K562 (cell line): ENCODE measurements around the gene MAEL. TPM values are rescaled to one million over a fixed set of nuclear protein-coding genes. Genes with fewer than 3 reads are reported as not detected.

ENCODE experiments used
- ATAC-seq: fragments of 200-7000 bp; cut with Tn5 transposase; 3 replicates; pipeline ENCODE4 v1.9.1; 2020; ENCODE audit warnings: moderate library complexity
- BruUV-seq: library from RNA; stranded (reverse); fragments of 400-500 nt; replicated peaks from 2 replicates; lab custom pipeline; 2021; lab: Mats Ljungman, UMichigan
- CTCF ChIA-PET: fragments of 300-600 bp; formaldehyde crosslinking; extraction: SDS; loops from one replicate; lab custom pipeline; 2021; ENCODE audit warnings: low intra/inter-chr PET ratio; lab: Yijun Ruan, JAX
- POLR2A ChIA-PET: fragments of 300-600, 350-650 bp; sonication (Branson Sonifier 250); formaldehyde crosslinking; extraction: SDS; loops from one replicate; lab custom pipeline; 2021; ENCODE audit warnings: antibody characterized with exemption, inconsistent platforms; lab: Yijun Ruan, JAX
- DNase-seq, 4 experiments: peaks; one replicate each; pipeline versions ENCODE4 v3.0.0 to v3.0.0-alpha.2; 2011 to 2018; ENCODE audit warnings: low spot score in 3 of 4, mixed read lengths in 3 of 4; ENCODE audit errors: extremely low read depth in 1 of 4
- FAIRE-seq: peaks from 2 replicates; lab custom pipeline; 2011; peaks lifted over from hg19 to GRCh38; lab: Jason Lieb, UNC
- H2AFZ ChIP-seq: 2 replicates; pipeline ENCODE4 v1.6.0; 2011; ENCODE audit warnings: low read depth, low read length, control low read depth, inconsistent platforms
- H3K27ac ChIP-seq: fragments of 200-600 bp; 3 replicates; pipeline ENCODE4 v1.8.0; 2011; ENCODE audit warnings: low read depth, mild to moderate bottlenecking, control low read depth, inconsistent platforms, low read length, moderate library complexity, mixed read lengths; ENCODE audit errors: extremely low read depth
- H3K27me3 ChIP-seq, 2 experiments: fragments of 300-600 bp in 1 of 2; 2 replicates in 1 of 2; 3 replicates in 1 of 2; pipeline versions ENCODE4 v1.6.0 to v1.8.0; 2011; ENCODE audit warnings: inconsistent platforms in 2 of 2, low read length in 2 of 2, mild to moderate bottlenecking in 1 of 2, mixed read lengths in 1 of 2, moderate library complexity in 1 of 2; ENCODE audit not compliant: control insufficient read depth in 2 of 2, insufficient read depth in 2 of 2
- H3K36me3 ChIP-seq: fragments of 300-600 bp; 3 replicates; pipeline ENCODE4 v1.8.0; 2011; ENCODE audit warnings: mild to moderate bottlenecking, low read length, inconsistent platforms; ENCODE audit not compliant: control insufficient read depth, insufficient read depth
- H3K4me1 ChIP-seq, 2 experiments: fragments of 200-600 bp in 1 of 2; replicated peaks in 1 of 2; 2 replicates in 1 of 2; 3 replicates in 1 of 2; pipeline versions ENCODE4 v1.5.1 to v1.8.0; 2011; ENCODE audit warnings: inconsistent platforms in 2 of 2, low read length in 2 of 2, mild to moderate bottlenecking in 1 of 2, mixed read lengths in 1 of 2, moderate library complexity in 1 of 2; ENCODE audit not compliant: control insufficient read depth in 2 of 2, insufficient read depth in 2 of 2
- H3K4me2 ChIP-seq: 2 replicates; pipeline ENCODE4 v1.6.1; 2011; ENCODE audit warnings: low read length, control low read depth, inconsistent platforms, mixed read lengths; ENCODE audit not compliant: insufficient read depth
- H3K4me3 ChIP-seq: fragments of 200-600 bp; sonication (generic), shearing (Covaris generic); 2 replicates; pipeline ENCODE4 v1.5.1; 2016; ENCODE audit warnings: control low read depth, inconsistent platforms
- H3K79me2 ChIP-seq: fragments of 200-600 bp; 3 replicates; pipeline ENCODE4 v1.8.0; 2011; ENCODE audit warnings: low read length, inconsistent platforms; ENCODE audit not compliant: control insufficient read depth, insufficient read depth
- H3K9ac ChIP-seq, 2 experiments: 2 replicates each; pipeline versions ENCODE4 v1.6.0 to v1.6.1; 2011; ENCODE audit warnings: low read depth in 2 of 2, low read length in 2 of 2, control low read depth in 1 of 2, inconsistent platforms in 1 of 2, mild to moderate bottlenecking in 1 of 2, mixed read lengths in 1 of 2; ENCODE audit not compliant: insufficient read depth in 1 of 2
- H3K9me1 ChIP-seq: one replicate; pipeline ENCODE4 v1.6.0; 2011; ENCODE audit warnings: inconsistent platforms, mild to moderate bottlenecking, low read length, moderate library complexity; ENCODE audit not compliant: control insufficient read depth, insufficient read depth
- H3K9me3 ChIP-seq: replicated peaks from 2 replicates; pipeline ENCODE4 v1.5.1; 2011; ENCODE audit warnings: low read depth, low read length, inconsistent platforms; ENCODE audit not compliant: control insufficient read depth, insufficient read depth
- H4K20me1 ChIP-seq: replicated peaks from 2 replicates; pipeline ENCODE4 v1.6.1; 2011; ENCODE audit warnings: low read length, inconsistent platforms, mixed read lengths; ENCODE audit not compliant: control insufficient read depth, insufficient read depth
- ARID3B ChIP-seq: fragments of 250-450 bp; sonication (Bioruptor Pico); IDR thresholded peaks from 2 replicates; pipeline ENCODE4 v1.4.0; 2020; ENCODE audit warnings: borderline replicate concordance
- C11orf30 ChIP-seq: fragments of 450-650 bp; IDR thresholded peaks from 2 replicates; pipeline ENCODE4 v1.6.1; 2016; ENCODE audit warnings: low read depth, mild to moderate bottlenecking
- CGGBP1 ChIP-seq: fragments of 250-450 bp; sonication (Bioruptor Pico); IDR thresholded peaks from 2 replicates; pipeline ENCODE4 v1.9.0; 2021; ENCODE audit warnings: mild to moderate bottlenecking
- FOXJ2 ChIP-seq: fragments of 200-800 bp; sonication (Bioruptor generic); IDR thresholded peaks from 2 replicates; pipeline ENCODE4 v1.6.1; 2016; ENCODE audit warnings: missing genetic modification characterization, missing compliant biosample characterization
- ILK ChIP-seq: fragments of 450-650 bp; IDR thresholded peaks from 2 replicates; pipeline ENCODE4 v1.6.1; 2016; ENCODE audit warnings: missing genetic modification characterization, low read depth, mild to moderate bottlenecking, missing compliant biosample characterization, moderate library complexity, borderline replicate concordance
- NONO ChIP-seq, 2 experiments: fragments of 200-400 bp in 1 of 2; fragments of 450-650 bp in 1 of 2; formaldehyde crosslinking in 1 of 2; IDR thresholded peaks; 2 replicates each; pipeline ENCODE4 v1.6.1; 2017; ENCODE audit warnings: low read depth in 2 of 2, mild to moderate bottlenecking in 2 of 2, moderate library complexity in 2 of 2, low read length in 1 of 2
- POLR3A ChIP-seq: IDR thresholded peaks from 2 replicates; pipeline ENCODE4 v1.6.1; 2011; ENCODE audit warnings: borderline replicate concordance, mild to moderate bottlenecking, moderate library complexity; ENCODE audit not compliant: insufficient read length, insufficient read depth; ENCODE audit errors: extremely low read depth
- RFX5 ChIP-seq: IDR thresholded peaks from 2 replicates; pipeline ENCODE4 v1.6.1; 2011; ENCODE audit warnings: low read depth, mild to moderate bottlenecking, improper control_type of control experiment, low read length
- RHOXF2B ChIP-seq: fragments of 250-450 bp; sonication (Bioruptor Pico); conservative IDR thresholded peaks from 2 replicates; pipeline ENCODE4 v1.5.1; 2021
- TCF3 ChIP-seq: sonication (generic); formaldehyde crosslinking; IDR thresholded peaks from 2 replicates; pipeline ENCODE4 v1.4.0; 2020; ENCODE audit warnings: mild to moderate bottlenecking, missing genetic modification reagents
- ZBTB1 ChIP-seq: sonication (generic); formaldehyde crosslinking; IDR thresholded peaks from 2 replicates; pipeline ENCODE4 v1.8.1; 2023; ENCODE audit warnings: missing genetic modification reagents, low read depth, mild to moderate bottlenecking, borderline replicate concordance
- ZBTB34 ChIP-seq: fragments of 250-450 bp; sonication (Bioruptor Pico); IDR thresholded peaks from 2 replicates; pipeline ENCODE4 v1.8.0; 2021; ENCODE audit warnings: mild to moderate bottlenecking, moderate library complexity
- ZNF184 ChIP-seq: sonication (generic); formaldehyde crosslinking; IDR thresholded peaks from 2 replicates; pipeline ENCODE4 v1.5.0; 2020; ENCODE audit warnings: missing genetic modification reagents
- ZNF253 ChIP-seq: fragments of 250-450 bp; sonication (Bioruptor Pico); conservative IDR thresholded peaks from 2 replicates; pipeline ENCODE4 v1.6.1; 2021; ENCODE audit warnings: mild to moderate bottlenecking
- WGBS: fragments of 100-300 bp; shearing (Covaris generic); methylation state at CpG from one replicate; pipeline ENCODE4 v1.1.6; 2016; ENCODE audit warnings: low coverage, mixed read lengths; ENCODE audit not compliant: insufficient coverage; ENCODE audit errors: missing lambda C conversion rate; 5-methylcytosine and 5-hydroxymethylcytosine counted together
- in situ Hi-C: fragments of 300-500 bp; cut with MboI; formaldehyde crosslinking; loops from 4 replicates; pipeline ENCODE4 v1.15.0; 2018; ENCODE audit warnings: inconsistent platforms, mixed read lengths
- intact Hi-C: fragments of 100-400 bp; cut with micrococcal nuclease; formaldehyde crosslinking; loops from 2 replicates; pipeline ENCODE4 v1.14.2; 2022
- polyA plus RNA-seq, 8 experiments: library from polyadenylated mRNA; depleted of rRNA in 4 of 8; stranded (reverse) in 5 of 8; unstranded in 3 of 8; fragments of >200 nt; fragmentation: Nextera tagmentation in 2 of 8; fragmentation: Illumina TruSeq in 1 of 8; extraction: Ambion mirVana in 2 of 8; extraction: Trizol in 1 of 8; gene quantifications; 2 replicates each; pipeline versions ENCODE4 v1.2.1 to v1.2.3, GENCODE V29; 2011 to 2014; ENCODE audit warnings: inconsistent platforms in 1 of 8, missing spikeins in 1 of 8
- total RNA-seq, 7 experiments: library from RNA; depleted of rRNA in 6 of 7; stranded (reverse); fragments of >200 nt in 6 of 7; fragmentation: Illumina TruSeq in 2 of 7; extraction: Trizol in 2 of 7; gene quantifications; 2 replicates each; pipeline versions ENCODE4 v1.2.1 to v1.2.3, GENCODE V29; 2011 to 2021; ENCODE audit warnings: low replicate concordance in 1 of 7

The MAEL gene
- total and polyA plus RNA-seq, 9 of the 15 experiments (the other 6 are each of a cell fraction or from before 2014, with no cell fraction given) = 0.11 to 1.9 (median 0.75) TPM

- FAIRE-seq (no peak), ATAC-seq (no peak), DNase-seq (no peak)
- no peak overlapping the region for H3K4me3 ChIP-seq
- POLR2A ChIA-PET = interaction anchor here (1.0 kb wide), 1 partner anchor 10 kb away, joined by 5 read pairs; no protein-coding TSS in a partner anchor
- H3K9me3 ChIP-seq = no peaks in the 10 kb centered on the region
- H3K27ac ChIP-seq = no peak overlapping the region
- no peak overlapping the region for H2AFZ ChIP-seq
- H4K20me1 ChIP-seq = peaks cover 6% of the 10 kb centered on the region; the same call in 1 of the 2 replicates
- in situ Hi-C loops (no loop called here), intact Hi-C loops (no loop called here)
- H3K36me3 ChIP-seq = no peaks in the 10 kb centered on the region
- H3K9ac ChIP-seq = no peak overlapping the region
- no peak for TF ChIP-seq NONO (IDR thresholded peaks at IDR 0.05; ENCODE audit: low read depth in 2 of 2, low read length in 1 of 2)
- no peak for TF ChIP-seq ARID3B
- no peak for TF ChIP-seq ZBTB34
- TF ChIP-seq RFX5 = no peak
- no peak for TF ChIP-seq POLR3A
- no peak for TF ChIP-seq ZBTB1 (CRISPR knock-in tag)
- TF ChIP-seq RHOXF2B (CRISPR knock-in tag) = no peak
- TF ChIP-seq TCF3 (CRISPR knock-in tag) = no peak
- TF ChIP-seq CGGBP1 (CRISPR knock-in tag) = no peak
- TF ChIP-seq ILK (tag) = no peak
- TF ChIP-seq FOXJ2 (tag) = no peak
- TF ChIP-seq ZNF184 (CRISPR knock-in tag) = no peak
- no peak for TF ChIP-seq C11orf30
- TF ChIP-seq ZNF253 (CRISPR knock-in tag) = no peak
- BruUV-seq = no TSS peak
- H3K4me1 ChIP-seq = peaks cover 0 to 1% of the 10 kb centered on the region in 2 experiments; a peak in 2 of 5 replicates
- no peak overlapping the region for H3K4me2 ChIP-seq
- no peaks in the 10 kb centered on the region for H3K79me2 ChIP-seq
- 0% methylated on average over 3 of the region's 3 CpGs for WGBS
- CTCF ChIA-PET = no interaction called here
- H3K27me3 ChIP-seq = peaks cover 12 to 14% of the 10 kb centered on the region in 2 experiments; a peak in 4 of 5 replicates
- no peaks in the 10 kb centered on the region for H3K9me1 ChIP-seq
Observed at GRCh38 chr1:166980818-166981217, 8.3 kb upstream of the MAEL start.
